SU-DHL-6 (cell line): ENCODE data around the gene CFAP43.
A peak's percentile ranks its signal among the peaks of the same experiment; 100 is the strongest.

Experiments
- H2AFZ ChIP-seq: fragments of 200-600 bp; sonication (generic); 2 replicates; pipeline ENCODE4 v1.6.1; 2014; ENCODE audit warnings: low read depth, mild to moderate bottlenecking, moderate library complexity, mixed read lengths, antibody characterized with exemption, low read length; ENCODE audit not compliant: severe bottlenecking
- H3F3A ChIP-seq: fragments of 200-600 bp; shearing (Covaris generic); 2 replicates; pipeline ENCODE4 v1.6.0; 2016; ENCODE audit warnings: antibody characterized with exemption, mild to moderate bottlenecking; ENCODE audit not compliant: insufficient read depth
- H3K27ac ChIP-seq: fragments of 200-600 bp; sonication (generic); 2 replicates; pipeline ENCODE4 v1.5.1; 2016; ENCODE audit warnings: low read depth, mild to moderate bottlenecking, low read length, moderate library complexity, mixed read lengths
- H3K27me3 ChIP-seq: fragments of 200-600 bp; sonication (generic), shearing (Covaris generic); 2 replicates; pipeline ENCODE4 v1.6.0; 2014; ENCODE audit warnings: mild to moderate bottlenecking, low read length
- H3K36me3 ChIP-seq: fragments of 200-600 bp; sonication (generic); 2 replicates; pipeline ENCODE4 v1.6.1; 2014; ENCODE audit warnings: mild to moderate bottlenecking, low read length, mixed read lengths
- H3K4me2 ChIP-seq: fragments of 300-600, 200-600 bp; shearing (Covaris generic), sonication (generic); 2 replicates; pipeline ENCODE4 v1.6.0; 2014; ENCODE audit warnings: low read length, low read depth, mild to moderate bottlenecking; ENCODE audit not compliant: poor library complexity, severe bottlenecking
- H3K4me3 ChIP-seq: fragments of 200-600 bp; sonication (generic); 2 replicates; pipeline ENCODE4 v1.5.1; 2014; ENCODE audit warnings: antibody characterized with exemption, low read length, mild to moderate bottlenecking, mixed read lengths; ENCODE audit not compliant: insufficient read depth, poor library complexity, severe bottlenecking
- H3K79me2 ChIP-seq: fragments of 200-600 bp; sonication (generic); 2 replicates; pipeline ENCODE4 v1.6.1; 2014; ENCODE audit warnings: mild to moderate bottlenecking, low read length, moderate library complexity; ENCODE audit not compliant: insufficient read depth
- H3K9ac ChIP-seq: fragments of 200-600 bp; sonication (generic); 2 replicates; pipeline ENCODE4 v1.7.0; 2014; ENCODE audit warnings: mild to moderate bottlenecking, low read length
- H3K9me2 ChIP-seq: fragments of 200-600 bp; sonication (generic); replicated peaks from 2 replicates; pipeline ENCODE4 v1.6.1; 2014; ENCODE audit warnings: low read length; ENCODE audit not compliant: insufficient read depth
- H3K9me3 ChIP-seq: fragments of 200-600 bp; sonication (generic); 2 replicates; pipeline ENCODE4 v1.6.1; 2014; ENCODE audit warnings: low read length, mixed read lengths; ENCODE audit not compliant: insufficient read depth
- H4K20me1 ChIP-seq: fragments of 200-600 bp; sonication (generic); 2 replicates; pipeline ENCODE4 v1.6.1; 2014; ENCODE audit warnings: low read depth, mild to moderate bottlenecking, antibody characterized with exemption, low read length, moderate library complexity, mixed read lengths
- CTCF ChIP-seq: fragments of 200-600 bp; sonication (generic); IDR thresholded peaks from one replicate; pipeline ENCODE4 v1.5.1; 2017; ENCODE audit warnings: antibody characterized with exemption, mild to moderate bottlenecking, low read length, moderate library complexity; ENCODE audit not compliant: insufficient read depth, poor library complexity, severe bottlenecking
- EZH2phosphoT487 ChIP-seq: fragments of 200-600 bp; sonication (generic), shearing (Covaris generic); conservative IDR thresholded peaks from 2 replicates; pipeline ENCODE4 v1.6.1; 2018; ENCODE audit warnings: mild to moderate bottlenecking, antibody characterized with exemption, low read length, moderate library complexity, mixed read lengths

CFAP43 gene

GRCh38 chr10:104277785-104278184 lies 45.6 kb upstream of the CFAP43 start:
- Histone ChIP-seq H3K9me3 (no peaks in the 10 kb centered on the region), H3K27me3 (no peaks in the 10 kb centered on the region), H3K79me2 (no peaks in the 10 kb centered on the region), H3K27ac (no peak overlapping the region), H3K9ac (no peak overlapping the region), H4K20me1 (no peaks in the 10 kb centered on the region), H3K36me3 (no peaks in the 10 kb centered on the region), H3K4me3 (no peak overlapping the region), H3K9me2 (no peaks in the 10 kb centered on the region), H3K4me2 (no peak overlapping the region), H3F3A (no peaks in the 10 kb centered on the region), H2AFZ (no peak overlapping the region)
- TF ChIP-seq EZH2phosphoT487: no peak
- TF ChIP-seq CTCF: no peak

- TF ChIP-seq CTCF: no peak
- no peak for TF ChIP-seq EZH2phosphoT487
- Histone ChIP-seq H3K27ac (no peak overlapping the region), H3K79me2 (no peaks in the 10 kb centered on the region), H3K4me2 (no peak overlapping the region), H3K4me3 (no peak overlapping the region), H3F3A (no peaks in the 10 kb centered on the region), H3K9me2 (no peaks in the 10 kb centered on the region), H3K9me3 (no peaks in the 10 kb centered on the region), H3K27me3 (no peaks in the 10 kb centered on the region), H2AFZ (no peak overlapping the region), H3K36me3 (no peaks in the 10 kb centered on the region), H3K9ac (no peak overlapping the region), H4K20me1 (no peaks in the 10 kb centered on the region)
Measured at GRCh38 chr10:104276192-104276591, 44.0 kb upstream of the CFAP43 start.

GRCh38 chr10:104274762-104275721 lies 42.9 kb upstream of the CFAP43 start:
- Histone ChIP-seq H3K27ac (no peak overlapping the region), H3K9ac (no peak overlapping the region), H3K9me3 (no peaks in the 10 kb centered on the region), H3K79me2 (no peaks in the 10 kb centered on the region), H4K20me1 (no peaks in the 10 kb centered on the region), H3K4me3 (no peak overlapping the region), H3F3A (no peaks in the 10 kb centered on the region), H3K27me3 (no peaks in the 10 kb centered on the region), H3K9me2 (no peaks in the 10 kb centered on the region), H3K36me3 (no peaks in the 10 kb centered on the region), H3K4me2 (no peak overlapping the region), H2AFZ (no peak overlapping the region)
- peak; percentile 42 for TF ChIP-seq CTCF
- TF ChIP-seq EZH2phosphoT487: no peak
